HEK293 (cell line): ENCODE results near the gene COX7A2L.
A peak's percentile ranks its signal among the peaks of the same experiment; 100 is the strongest.

ENCODE experiments used
- CTCF ChIA-PET: fragments of 350-600 bp; formaldehyde crosslinking; extraction: SDS; loops from one replicate; lab custom pipeline; 2021; ENCODE audit warnings: antibody characterized with exemption; lab: Yijun Ruan, JAX
- POLR2A ChIA-PET: fragments of 300-600 bp; formaldehyde crosslinking; extraction: SDS; loops from one replicate; lab custom pipeline; 2020; ENCODE audit warnings: antibody characterized with exemption, inconsistent platforms; lab: Yijun Ruan, JAX
- H3K27ac ChIP-seq: fragments of 200-500 bp; sonication (Bioruptor generic); 2 replicates; pipeline ENCODE4 v1.5.1; 2014; ENCODE audit warnings: low read depth, low read length, control low read depth, inconsistent platforms; ENCODE audit errors: extremely low read depth
- H3K36me3 ChIP-seq, 2 experiments: fragments of 200-500 bp in 1 of 2; sonication (Bioruptor generic) in 1 of 2; 1 replicate in 1 of 2; 2 replicates in 1 of 2; pipeline ENCODE4 v1.5.1; 2014 to 2017; ENCODE audit warnings: inconsistent platforms in 2 of 2, low read length in 2 of 2; ENCODE audit not compliant: control insufficient read depth in 2 of 2, insufficient read depth in 1 of 2
- H3K4me1 ChIP-seq: fragments of 200-500 bp; sonication (Bioruptor generic); 2 replicates; pipeline ENCODE4 v1.5.1; 2014; ENCODE audit warnings: mild to moderate bottlenecking, low read length, inconsistent platforms; ENCODE audit not compliant: control insufficient read depth, insufficient read depth
- H3K4me3 ChIP-seq: 2 replicates; pipeline ENCODE4 v1.5.1; 2011; ENCODE audit warnings: low read depth, mild to moderate bottlenecking, control low read depth, low read length, moderate library complexity
- H3K9me3 ChIP-seq: fragments of 200-500 bp; sonication (Bioruptor generic); 2 replicates; pipeline ENCODE4 v1.5.1; 2014; ENCODE audit warnings: low read depth, low read length, inconsistent platforms; ENCODE audit not compliant: control insufficient read depth, insufficient read depth
- ATF2 ChIP-seq: fragments of 450-650 bp; formaldehyde crosslinking; IDR thresholded peaks from 2 replicates; pipeline ENCODE4 v1.5.1; 2016; ENCODE audit warnings: missing biosample characterization, missing genetic modification characterization, low read depth
- ELK4 ChIP-seq: IDR thresholded peaks from 2 replicates; pipeline ENCODE4 v1.6.1; 2011; ENCODE audit warnings: mild to moderate bottlenecking, low read depth, low read length, borderline replicate concordance
- HOXA7 ChIP-seq: sonication (generic); formaldehyde crosslinking; IDR thresholded peaks from 2 replicates; pipeline ENCODE4 v1.8.1; 2022; ENCODE audit warnings: missing genetic modification reagents, borderline replicate concordance
- RBAK ChIP-seq: fragments of 450-650 bp; formaldehyde crosslinking; IDR thresholded peaks from 2 replicates; pipeline ENCODE4 v1.5.1; 2016; ENCODE audit warnings: missing biosample characterization, missing genetic modification characterization
- SCRT1 ChIP-seq: fragments of 450-650 bp; formaldehyde crosslinking; IDR thresholded peaks from 2 replicates; pipeline ENCODE4 v1.5.1; 2016; ENCODE audit warnings: missing biosample characterization, missing genetic modification characterization, borderline replicate concordance
- ZBTB10 ChIP-seq: fragments of 450-650 bp; formaldehyde crosslinking; IDR thresholded peaks from 2 replicates; pipeline ENCODE4 v1.5.1; 2016; ENCODE audit warnings: missing biosample characterization, missing genetic modification characterization
- ZBTB48 ChIP-seq: fragments of 450-650 bp; formaldehyde crosslinking; IDR thresholded peaks from 2 replicates; pipeline ENCODE4 v1.5.1; 2016; ENCODE audit warnings: missing biosample characterization, missing genetic modification characterization
- ZBTB7A ChIP-seq: fragments of 450-650 bp; formaldehyde crosslinking; IDR thresholded peaks from 2 replicates; pipeline ENCODE4 v1.5.1; 2016; ENCODE audit warnings: low read depth, missing biosample characterization, missing genetic modification characterization
- ZNF121 ChIP-seq: fragments of 450-650 bp; formaldehyde crosslinking; IDR thresholded peaks from 2 replicates; pipeline ENCODE4 v1.5.1; 2016; ENCODE audit warnings: missing biosample characterization, missing genetic modification characterization
- ZNF133 ChIP-seq: fragments of 450-650 bp; formaldehyde crosslinking; IDR thresholded peaks from 2 replicates; pipeline ENCODE4 v1.5.1; 2016; ENCODE audit warnings: missing biosample characterization, missing genetic modification characterization
- ZNF24 ChIP-seq: fragments of 450-650 bp; formaldehyde crosslinking; IDR thresholded peaks from 2 replicates; pipeline ENCODE4 v1.5.1; 2016; ENCODE audit warnings: missing biosample characterization, missing genetic modification characterization
- ZNF280D ChIP-seq: fragments of 450-650 bp; formaldehyde crosslinking; IDR thresholded peaks from 2 replicates; pipeline ENCODE4 v1.5.1; 2016; ENCODE audit warnings: missing biosample characterization, missing genetic modification characterization
- ZNF324 ChIP-seq: fragments of 450-650 bp; formaldehyde crosslinking; IDR thresholded peaks from 2 replicates; pipeline ENCODE4 v1.5.1; 2016; ENCODE audit warnings: missing biosample characterization, missing genetic modification characterization
- ZNF341 ChIP-seq: fragments of 450-650 bp; formaldehyde crosslinking; IDR thresholded peaks from 2 replicates; pipeline ENCODE4; 2016; ENCODE audit warnings: low read depth, missing biosample characterization, missing genetic modification characterization
- ZNF488 ChIP-seq: fragments of 450-650 bp; formaldehyde crosslinking; IDR thresholded peaks from 2 replicates; pipeline ENCODE4 v1.5.1; 2016; ENCODE audit warnings: missing biosample characterization, missing genetic modification characterization
- ZNF670 ChIP-seq: fragments of 450-650 bp; formaldehyde crosslinking; IDR thresholded peaks from 2 replicates; pipeline ENCODE4 v1.5.1; 2016; ENCODE audit warnings: missing biosample characterization, missing genetic modification characterization, low read depth
- ZNF677 ChIP-seq: fragments of 450-650 bp; IDR thresholded peaks from 2 replicates; pipeline ENCODE4 v1.5.0; 2018; ENCODE audit warnings: missing biosample characterization, mild to moderate bottlenecking, missing genetic modification characterization, moderate library complexity
- ZNF701 ChIP-seq: fragments of 450-650 bp; formaldehyde crosslinking; IDR thresholded peaks from 2 replicates; pipeline ENCODE4 v1.5.1; 2016; ENCODE audit warnings: missing biosample characterization, missing genetic modification characterization
- ZNF792 ChIP-seq: fragments of 450-650 bp; formaldehyde crosslinking; IDR thresholded peaks from 2 replicates; pipeline ENCODE4 v1.5.1; 2016; ENCODE audit warnings: missing biosample characterization, missing genetic modification characterization
- ZSCAN4 ChIP-seq: fragments of 450-650 bp; formaldehyde crosslinking; IDR thresholded peaks from 2 replicates; pipeline ENCODE4 v1.5.1; 2017; ENCODE audit warnings: missing biosample characterization, missing genetic modification characterization

Gene COX7A2L

GRCh38 chr2:42363413-42363812 is 2.4 kb upstream of the COX7A2L start (continued):
- TF ChIP-seq ELK4, result no peak

- no peaks in the 10 kb centered on the region for H3K9me3 ChIP-seq
- peak overlapping the region; percentile 23 for H3K4me3 ChIP-seq
- no peak for TF ChIP-seq ZNF488 (tag by site-specific recombination)
- TF ChIP-seq ZNF133 (tag by site-specific recombination), result no peak
- TF ChIP-seq ZNF280D (tag by site-specific recombination), result no peak
- TF ChIP-seq ZNF701 (tag by site-specific recombination), result no peak
- ChIA-PET CTCF (interaction anchor here (0.6 to 1.6 kb wide), 4 partner anchors 25 to 265 kb away, joined by 3 to 4 read pairs (median 4); no protein-coding TSS in a partner anchor), POLR2A (no interaction called here)
- H3K27ac ChIP-seq, result no peak overlapping the region
- H3K4me1 ChIP-seq, result 0 out of 2 replicates have a peak, but pooled peaks cover 5% of the 10 kb centered on the region
- no peaks in the 10 kb centered on the region for H3K36me3 ChIP-seq
Measured at GRCh38 chr2:42361728-42362283, 789 bp upstream of the COX7A2L start.

GRCh38 chr2:42360493-42360889 is 526 bp downstream of the COX7A2L start:
- TF ChIP-seq ZBTB10 (tag by site-specific recombination) (no peak), ZNF24 (tag by site-specific recombination) (no peak), ZNF324 (tag by site-specific recombination) (no peak), ZBTB48 (tag by site-specific recombination) (no peak), ZNF677 (no peak), HOXA7 (CRISPR knock-in tag) (no peak), ZNF670 (tag by site-specific recombination) (no peak), ATF2 (tag by site-specific recombination) (no peak), ZBTB7A (no peak), ZSCAN4 (tag by site-specific recombination) (no peak), ZNF792 (tag by site-specific recombination) (no peak), ZNF121 (tag by site-specific recombination) (no peak), ZNF341 (no peak), SCRT1 (tag by site-specific recombination) (no peak), RBAK (tag by site-specific recombination) (no peak)
- Histone ChIP-seq H3K36me3 (no peaks in the 10 kb centered on the region), H3K9me3 (no peaks in the 10 kb centered on the region), H3K27ac (peak overlapping the region; percentile 85; the same call in 1 of the 2 replicates), H3K4me1 (0 out of 2 replicates have a peak, but pooled peaks cover 5% of the 10 kb centered on the region), H3K4me3 (peak overlapping the region; percentile 88)
- ChIA-PET POLR2A (interaction anchor here (0.6 kb wide), 1 partner anchor 224 kb away, joined by 10 read pairs; no protein-coding TSS in a partner anchor), CTCF (interaction anchor here (0.6 to 1.6 kb wide), 2 partner anchors 14 to 27 kb away, joined by 3 to 4 read pairs; no protein-coding TSS in a partner anchor)
